CD4-positive, alpha-beta T cell treated with Interleukin-6 for 4 hours (primary cell): ENCODE measurements around the gene CLCN6.

Experiments used
- DNase-seq: peaks from one replicate; pipeline ENCODE4 v3.0.0-alpha.2; 2020; ENCODE audit warnings: mixed read lengths

Gene CLCN6

DNA sequence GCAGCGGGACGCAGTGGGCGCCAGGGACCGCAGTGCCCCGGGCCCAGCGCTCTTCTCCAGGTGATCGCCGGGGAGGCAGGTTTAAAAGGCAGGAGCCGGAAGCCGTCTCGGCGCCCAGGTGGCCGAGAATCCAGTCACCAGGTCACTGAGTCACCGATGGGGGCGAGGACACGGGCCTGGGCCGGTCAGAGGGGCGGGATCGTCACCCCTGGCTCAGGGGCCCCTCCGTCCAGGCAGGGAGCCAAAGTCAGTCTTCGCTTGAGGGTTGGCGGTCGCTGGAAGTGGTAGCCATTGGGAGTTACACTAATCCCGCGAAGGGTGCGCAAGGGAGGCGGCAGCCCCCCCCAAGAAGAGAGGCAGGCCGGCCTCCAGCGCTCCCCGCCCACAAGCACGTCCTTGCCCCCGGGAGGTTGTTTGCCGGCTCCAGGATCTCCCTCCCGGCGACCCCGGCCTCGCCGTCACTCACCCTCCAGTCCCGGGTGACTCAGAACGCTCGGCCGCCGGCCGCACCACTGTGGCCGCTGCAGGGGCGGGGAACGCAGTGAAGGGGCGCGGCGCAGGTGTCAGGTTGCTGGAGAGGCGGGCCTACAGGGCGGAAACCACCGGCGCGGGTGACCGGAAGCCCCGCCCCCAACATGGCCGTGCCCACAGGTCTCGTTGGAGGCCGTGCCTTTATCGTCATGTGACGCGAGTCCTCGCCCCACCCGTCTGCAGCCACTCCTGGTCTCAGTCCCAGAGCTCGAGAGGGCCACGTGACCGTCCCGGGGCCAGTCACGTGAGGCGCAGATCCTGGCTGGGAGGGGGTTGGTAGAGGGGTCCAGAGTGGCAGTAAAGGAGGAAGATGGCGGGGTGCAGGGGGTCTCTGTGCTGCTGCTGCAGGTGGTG lies at the start of gene CLCN6, which contains the start of gene MTHFR:
Gene CLCN6, plus strand, starts transcription at position 770 of the 885 bp plus-strand sequence. Its CDS starts 72 bp downstream, at position 842.
Gene MTHFR, minus strand, starts transcription at position 543 of the 885 bp plus-strand sequence. CDS start 2,848 bp downstream, outside the sequence.
- peak; percentile 99 for DNase-seq

- no peak for DNase-seq
These were observed 48.9 kb upstream of the CLCN6 start for GRCh38 chr1:11757047-11757446.

DNA sequence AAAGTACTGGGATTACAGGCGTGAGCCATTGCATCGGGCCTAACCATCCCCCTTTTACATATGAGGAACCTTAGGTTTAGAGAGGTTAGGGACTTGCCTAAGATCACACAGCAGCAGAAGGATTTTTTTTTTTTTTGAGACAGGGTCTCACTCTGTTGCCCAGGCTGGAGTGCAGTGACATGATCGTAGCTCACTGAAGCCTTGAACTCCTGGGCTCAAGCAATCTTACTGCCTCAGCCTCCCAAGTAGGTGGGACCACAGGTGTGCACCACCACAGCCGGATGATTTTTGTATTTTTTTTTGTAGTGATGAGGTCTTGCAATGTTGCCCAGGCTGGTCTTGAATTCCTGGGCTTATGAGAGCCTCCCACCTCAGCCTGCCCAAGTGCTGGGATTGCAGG lies 46.2 kb upstream of the CLCN6 start:
- DNase-seq = no peak

GRCh38 chr1:11761285-11761684 lies 44.7 kb upstream of the CLCN6 start:
- DNase-seq = no peak

DNA sequence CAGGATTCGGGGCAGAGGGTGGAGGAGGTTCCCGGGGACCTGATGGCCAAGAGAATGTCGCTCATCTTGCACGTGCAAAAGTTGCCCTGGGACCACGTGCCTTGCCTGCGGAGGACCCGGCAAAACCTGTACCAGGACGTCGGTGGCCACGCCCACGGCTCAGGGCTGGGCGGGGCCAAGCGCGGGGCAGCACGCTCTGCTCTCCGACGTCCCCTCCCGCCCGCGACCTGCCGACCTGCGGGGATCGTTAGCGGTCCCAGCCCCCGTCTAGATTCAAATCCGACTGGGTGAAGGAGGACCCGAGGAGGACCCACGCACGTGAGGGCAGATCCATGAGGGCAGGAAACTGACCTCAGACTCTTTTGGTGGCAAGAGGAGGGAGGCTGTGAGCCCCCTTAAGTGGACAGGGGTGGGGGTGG lies 44.0 kb upstream of the CLCN6 start, which contains the start of gene C1orf167:
Gene C1orf167, plus strand, starts transcription at position 206 of the 419 bp plus-strand sequence. CDS start 2,208 bp downstream, outside the sequence.
- DNase-seq = peak; percentile 55

DNA sequence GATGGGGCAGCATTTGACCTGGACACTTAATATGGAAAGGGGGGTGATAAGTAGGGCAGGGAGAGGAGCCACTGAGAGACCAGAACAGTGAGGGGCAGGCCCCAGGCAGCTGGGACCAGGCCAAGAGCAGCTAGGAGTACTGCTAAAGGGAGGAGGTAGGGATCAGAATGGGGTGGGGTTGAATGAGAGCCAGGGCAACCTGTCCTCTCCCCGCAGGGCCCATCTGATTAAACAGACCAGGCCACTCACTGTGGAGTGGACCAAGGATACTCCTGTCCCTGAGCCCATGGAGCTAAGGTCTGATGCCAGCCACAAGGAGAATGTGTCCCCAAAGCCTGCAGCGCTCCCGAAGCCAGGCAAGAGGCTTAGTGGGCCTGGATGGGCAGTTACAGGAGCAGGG lies 41.9 kb upstream of the CLCN6 start:
- no peak for DNase-seq

DNA sequence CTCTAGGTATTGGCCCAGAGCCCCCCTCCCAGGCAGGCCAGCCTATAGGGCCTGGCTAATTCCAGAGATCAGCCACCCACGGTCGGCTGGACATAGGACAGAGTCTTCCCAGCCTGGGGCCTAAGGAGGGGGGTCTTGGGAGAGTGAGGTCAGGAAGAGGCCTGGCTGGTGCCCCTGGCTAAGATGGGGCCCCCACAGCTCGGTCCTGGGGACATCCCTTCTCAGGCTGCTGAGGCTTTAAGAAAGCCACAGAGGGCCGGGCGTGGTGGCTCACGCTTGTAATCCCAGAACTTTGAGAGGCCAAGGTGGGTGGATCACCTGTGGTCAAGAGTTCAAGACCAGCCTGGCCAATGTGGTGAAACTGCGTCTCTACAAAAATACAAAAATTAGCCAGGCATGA lies 41.5 kb upstream of the CLCN6 start:
- DNase-seq = no peak

DNA sequence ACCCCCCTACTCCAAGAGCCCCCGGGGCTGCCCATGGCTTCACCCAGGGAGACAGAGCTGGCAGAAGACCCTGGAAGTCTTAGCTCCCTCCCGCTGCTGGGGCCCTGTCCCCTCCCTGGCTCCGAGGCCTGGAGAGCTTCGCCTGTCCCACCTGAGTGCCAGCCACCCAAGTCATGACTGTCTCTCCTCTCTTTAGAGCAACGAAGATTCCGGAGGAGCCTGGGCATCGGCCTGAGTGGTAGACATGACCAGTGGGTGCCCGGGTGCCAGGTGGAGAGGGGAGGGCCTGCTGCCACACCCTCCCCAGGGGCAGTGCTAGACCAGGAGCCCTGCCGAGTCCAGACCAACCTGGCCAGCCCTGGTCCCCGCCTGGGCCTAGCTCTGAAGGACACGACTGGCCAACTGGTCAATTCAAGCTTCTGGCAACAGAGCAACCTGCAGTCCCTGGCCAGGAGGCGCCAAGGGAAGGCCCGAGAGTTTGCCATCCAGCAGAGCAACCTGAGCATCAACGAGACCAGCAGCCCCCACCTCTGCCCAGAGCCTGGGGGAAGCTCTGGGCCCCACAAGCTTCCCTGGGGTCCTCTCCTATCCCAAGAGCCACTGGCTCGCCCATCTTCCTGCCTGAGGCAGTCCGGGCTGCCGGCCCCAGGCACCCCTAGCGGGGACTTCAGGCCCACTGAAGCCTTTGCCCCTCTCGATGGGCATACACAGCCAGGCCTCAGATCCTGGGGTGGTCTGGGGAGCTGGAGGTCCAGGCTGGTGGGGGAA lies 40.1 kb upstream of the CLCN6 start:
- DNase-seq = no peak

DNA sequence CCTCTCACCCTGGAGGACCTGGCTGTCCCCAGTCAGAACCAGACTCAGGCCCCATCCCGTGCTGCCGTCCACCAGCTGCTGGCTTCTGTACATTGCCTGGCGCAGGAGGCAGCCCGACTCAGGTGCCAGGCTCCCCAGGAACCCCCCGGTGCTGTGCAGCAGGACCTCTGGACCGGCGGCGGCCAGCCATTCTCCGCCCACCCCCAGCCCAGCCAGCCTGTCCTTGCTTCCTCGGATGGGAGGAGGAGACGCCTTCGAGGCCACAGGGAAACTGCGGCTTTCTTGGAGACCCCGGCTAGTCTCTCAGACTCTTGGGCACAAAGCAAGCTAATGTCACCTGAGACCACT lies 39.6 kb upstream of the CLCN6 start:
- DNase-seq = no peak

DNA sequence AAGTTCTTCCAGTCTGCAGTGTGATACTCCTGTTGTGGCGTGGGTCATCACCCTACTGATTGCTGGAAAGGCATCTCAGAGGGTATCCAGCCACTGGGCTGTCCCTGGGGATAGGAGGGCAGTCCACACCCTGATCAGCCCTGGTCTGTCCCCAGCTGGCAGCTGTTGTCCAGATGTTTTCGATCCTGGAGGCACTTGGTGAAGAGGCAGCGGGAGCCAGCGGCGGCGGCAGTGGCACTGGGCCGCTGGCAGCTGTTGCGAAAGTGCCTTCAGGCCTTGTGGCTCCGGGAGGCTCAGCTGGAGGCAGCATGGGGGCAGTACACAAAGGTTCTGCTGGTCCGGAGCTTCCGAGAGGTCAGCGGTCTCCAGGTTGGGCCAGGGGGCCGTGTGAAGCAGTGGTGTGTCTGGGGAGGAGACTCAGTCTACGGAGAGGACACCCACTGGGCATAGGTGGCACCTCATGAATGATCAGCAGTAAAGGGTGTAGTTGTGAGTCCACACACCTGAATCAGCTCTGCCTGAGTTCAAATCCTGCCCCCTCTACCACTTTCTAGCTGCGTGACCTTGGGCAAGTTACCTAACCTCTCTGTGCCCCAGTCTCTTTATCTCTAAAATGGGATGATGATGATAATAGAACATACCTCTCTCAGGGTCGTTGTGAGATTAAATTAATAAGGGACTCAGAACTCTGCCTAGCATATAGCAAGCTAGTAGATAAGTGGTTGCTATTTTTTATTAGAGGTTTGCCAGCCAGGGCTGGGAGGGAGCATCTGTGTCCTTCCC lies 37.9 kb upstream of the CLCN6 start:
- DNase-seq = no peak

DNA sequence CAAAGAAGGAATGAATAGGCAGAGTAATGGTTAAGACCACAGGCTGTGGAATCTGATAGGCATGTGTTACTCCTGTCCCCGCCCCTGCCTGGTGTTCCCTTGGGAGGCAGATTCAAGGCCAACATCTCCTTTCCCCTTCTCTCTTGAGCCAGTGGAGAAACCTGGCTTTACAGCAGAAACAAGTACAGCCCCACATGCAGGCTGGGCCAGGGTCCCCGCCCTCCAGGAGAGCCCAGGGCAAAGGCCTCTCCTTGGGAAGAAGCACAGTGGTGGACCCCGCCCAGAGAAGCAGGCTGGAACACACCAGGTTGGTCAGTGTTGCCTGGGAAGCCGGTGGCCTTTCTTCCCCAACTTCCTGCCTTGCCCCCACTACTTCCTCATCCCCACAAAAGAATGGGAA lies 37.2 kb upstream of the CLCN6 start:
- no peak for DNase-seq

- DNase-seq = no peak
These were observed 36.7 kb upstream of the CLCN6 start for GRCh38 chr1:11769274-11769673.

DNA sequence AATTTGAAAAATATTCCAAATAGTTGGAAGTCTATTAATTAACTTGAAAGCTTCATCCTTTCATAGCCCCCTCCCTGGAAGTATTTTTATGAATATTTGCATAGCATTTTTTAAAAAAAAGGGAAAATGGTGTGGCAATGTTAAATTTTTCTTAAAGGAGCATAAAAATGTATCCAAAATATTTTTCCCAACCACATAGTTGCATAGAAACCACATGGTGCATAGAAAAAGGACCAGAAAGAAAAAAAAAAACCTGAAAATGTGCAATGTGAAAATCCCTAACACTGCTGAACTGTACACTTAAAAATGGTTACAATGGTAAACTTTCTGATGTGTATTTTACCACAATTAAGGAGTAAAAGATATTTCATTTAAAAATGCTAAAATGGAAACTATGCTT lies 36.0 kb upstream of the CLCN6 start:
- no peak for DNase-seq

GRCh38 chr1:11771481-11772043 lies 34.4 kb upstream of the CLCN6 start:
- no peak for DNase-seq

- no peak for DNase-seq
These were observed 33.5 kb upstream of the CLCN6 start for GRCh38 chr1:11772458-11772857.

- DNase-seq = no peak
These were observed 31.2 kb upstream of the CLCN6 start for GRCh38 chr1:11774753-11775152.

- DNase-seq = no peak
These were observed 28.2 kb upstream of the CLCN6 start for GRCh38 chr1:11777658-11778322.

- no peak for DNase-seq
These were observed 27.7 kb upstream of the CLCN6 start for GRCh38 chr1:11778336-11778735.

DNA sequence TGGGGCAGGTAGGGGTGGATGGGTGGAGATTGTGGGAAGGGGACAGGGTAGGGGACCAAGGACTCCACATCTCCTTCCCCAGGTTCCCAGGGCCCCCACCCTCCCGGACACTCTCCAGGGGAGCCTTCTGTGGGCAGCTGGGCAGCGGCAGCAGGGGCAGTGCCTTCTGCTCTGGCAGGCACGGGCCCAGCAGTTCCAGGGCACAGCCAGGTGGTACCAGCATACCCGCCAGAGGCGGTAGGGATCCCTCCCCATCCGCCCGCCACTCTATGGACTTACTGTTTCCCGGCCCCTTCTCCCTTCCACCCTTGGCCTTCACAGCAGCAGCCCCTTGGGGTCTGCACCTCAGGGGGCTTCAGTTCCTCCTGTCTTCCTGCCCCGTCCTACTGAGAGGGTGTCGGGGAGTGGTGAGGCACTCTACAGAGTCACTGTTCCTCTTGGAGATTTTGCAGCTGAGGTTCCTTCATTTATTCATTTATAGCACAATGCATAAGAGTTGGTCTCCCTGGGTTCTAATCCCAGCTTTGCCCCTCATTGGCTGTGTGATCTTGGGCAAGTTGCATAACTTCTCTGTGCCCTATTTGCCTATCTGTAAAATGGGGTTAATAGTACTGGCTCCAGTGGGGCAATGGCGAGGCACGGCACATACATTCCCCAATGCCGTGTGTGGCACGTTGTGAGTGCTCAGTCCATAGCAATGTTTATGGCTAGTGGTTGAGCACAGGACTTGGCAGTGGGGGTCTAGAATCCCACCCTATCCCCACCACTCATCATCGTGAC lies 27.0 kb upstream of the CLCN6 start:
- no peak for DNase-seq

GRCh38 chr1:11779715-11780379 lies 26.1 kb upstream of the CLCN6 start:
- DNase-seq = no peak
